Erythroblast (primary cell): ENCODE results near the gene HABP2.

Experiments used
- GATA1 ChIP-seq: IDR thresholded peaks from 2 replicates; pipeline ENCODE4 v1.6.1; 2011; ENCODE audit warnings: low read depth, mild to moderate bottlenecking, control low read depth, low read length, moderate library complexity
- POLR2A ChIP-seq: IDR thresholded peaks from 2 replicates; pipeline ENCODE4 v1.6.1; 2011; ENCODE audit warnings: mild to moderate bottlenecking, low read length

- TF ChIP-seq POLR2A, result no peak
- TF ChIP-seq GATA1, result no peak
Observed at GRCh38 chr10:113566888-113567287, 14.0 kb downstream of the HABP2 start.
